ENCODE results near the gene GPN1. TPM values are rescaled to one million over a fixed set of nuclear protein-coding genes. Genes with fewer than 3 reads are reported as not detected.

GPN1 gene
- total and polyA plus RNA-seq, 2 experiments from 2014 or later, result 25.1 to 41.4 TPM

GRCh38 chr2:27596627-27597026 lies 32.2 kb upstream of the GPN1 start:
- Histone ChIP-seq H3K9me3 (ENCODE audit: low read depth) (no peaks in the 10 kb centered on the region), H3K79me2 (ENCODE audit: insufficient read depth) (peaks cover 100% of the 10 kb centered on the region), H2AFZ (no peak overlapping the region), H3K4me1 (ENCODE audit: insufficient read depth) (0 out of 2 replicates have a peak, but pooled peaks cover 3% of the 10 kb centered on the region), H3K4me2 (ENCODE audit: unreplicated experiment) (no peak overlapping the region), H3K27ac (no peak overlapping the region), H4K20me1 (ENCODE audit: insufficient read depth) (0 out of 2 replicates have a peak, but pooled peaks cover 6% of the 10 kb centered on the region), H3K4me3 (no peak overlapping the region), H3K9ac (no peak overlapping the region), H3K27me3 (replicated peaks; ENCODE audit: insufficient read depth) (no peaks in the 10 kb centered on the region), H3K36me3 (ENCODE audit: low read depth) (0 out of 2 replicates have a peak, but pooled peaks cover 13% of the 10 kb centered on the region), H3F3A (ENCODE audit: insufficient read depth) (0 out of 2 replicates have a peak, but pooled peaks cover 8% of the 10 kb centered on the region), H3K9me2 (ENCODE audit: insufficient read depth) (no peaks in the 10 kb centered on the region)
- 92 to 96% methylated on average over 1 of the region's 1 CpG for WGBS, 2 experiments (ENCODE audit: low coverage in 1 of 2, low lambda C conversion rate in 2 of 2, missing lambda C conversion rate in 2 of 2)
- in situ Hi-C loops (cut with MboI), result no loop called here
- no peak for TF ChIP-seq EZH2 (IDR thresholded peaks at IDR 0.05; ENCODE audit: insufficient read depth, poor library complexity, severe bottlenecking)
- TF ChIP-seq EZH2phosphoT487 (IDR thresholded peaks at IDR 0.05; ENCODE audit: insufficient read depth, low read depth), result no peak
- peak; percentile 44 for DNase-seq

- Histone ChIP-seq H4K20me1 (ENCODE audit: insufficient read depth) (no peaks in the 10 kb centered on the region), H3K9me3 (ENCODE audit: low read depth) (no peaks in the 10 kb centered on the region), H3K4me2 (ENCODE audit: unreplicated experiment) (no peak overlapping the region), H3K4me1 (ENCODE audit: insufficient read depth) (no peaks in the 10 kb centered on the region), H3K79me2 (ENCODE audit: insufficient read depth) (peaks cover 11% of the 10 kb centered on the region; the same call in 1 of the 2 replicates), H3K36me3 (ENCODE audit: low read depth) (peaks cover 25% of the 10 kb centered on the region; the same call in 1 of the 2 replicates), H3K9ac (no peak overlapping the region), H3K9me2 (ENCODE audit: insufficient read depth) (no peaks in the 10 kb centered on the region), H3K27ac (peak overlapping the region; percentile 17; the same call in 1 of the 2 replicates), H2AFZ (no peak overlapping the region), H3F3A (ENCODE audit: insufficient read depth) (peaks cover 11% of the 10 kb centered on the region), H3K27me3 (replicated peaks; ENCODE audit: insufficient read depth) (no peaks in the 10 kb centered on the region), H3K4me3 (no peak overlapping the region)
- 85 to 89% methylated on average over 2 of the region's 2 CpGs for WGBS, 2 experiments (ENCODE audit: low coverage in 1 of 2, low lambda C conversion rate in 2 of 2, missing lambda C conversion rate in 2 of 2)
- in situ Hi-C loops (cut with MboI), result no loop called here
- TF ChIP-seq EZH2 (IDR thresholded peaks at IDR 0.05; ENCODE audit: insufficient read depth, poor library complexity, severe bottlenecking), result no peak
- TF ChIP-seq EZH2phosphoT487 (IDR thresholded peaks at IDR 0.05; ENCODE audit: insufficient read depth, low read depth), result no peak
- DNase-seq, result peak; percentile 52
Measured at GRCh38 chr2:27606611-27607010, 22.2 kb upstream of the GPN1 start.

- no peaks in the 10 kb centered on the region for H3K9me2 ChIP-seq (ENCODE audit: insufficient read depth)
- H3K9ac ChIP-seq, result no peak overlapping the region
- no peak overlapping the region for H2AFZ ChIP-seq
- H3K27ac ChIP-seq, result no peak overlapping the region
- H3K4me1 ChIP-seq (ENCODE audit: insufficient read depth), result no peaks in the 10 kb centered on the region
- WGBS, 2 experiments (ENCODE audit: low coverage in 1 of 2, low lambda C conversion rate in 2 of 2, missing lambda C conversion rate in 2 of 2), result 98 to 99% methylated on average over 2 of the region's 2 CpGs
- H3F3A ChIP-seq (ENCODE audit: insufficient read depth), result no peaks in the 10 kb centered on the region
- no peak overlapping the region for H3K4me3 ChIP-seq
- in situ Hi-C loops (cut with MboI), result no loop called here
- no peak for DNase-seq
- no peaks in the 10 kb centered on the region for H3K9me3 ChIP-seq (ENCODE audit: low read depth)
- no peak for TF ChIP-seq EZH2phosphoT487 (IDR thresholded peaks at IDR 0.05; ENCODE audit: insufficient read depth, low read depth)
- no peak for TF ChIP-seq EZH2 (IDR thresholded peaks at IDR 0.05; ENCODE audit: insufficient read depth, poor library complexity, severe bottlenecking)
- H3K79me2 ChIP-seq (ENCODE audit: insufficient read depth), result peaks cover 15% of the 10 kb centered on the region; the same call in 1 of the 2 replicates
- H4K20me1 ChIP-seq (ENCODE audit: insufficient read depth), result no peaks in the 10 kb centered on the region
- no peaks in the 10 kb centered on the region for H3K27me3 ChIP-seq (replicated peaks; ENCODE audit: insufficient read depth)
- H3K4me2 ChIP-seq (ENCODE audit: unreplicated experiment), result no peak overlapping the region
- H3K36me3 ChIP-seq (ENCODE audit: low read depth), result peaks cover 40% of the 10 kb centered on the region
Measured at GRCh38 chr2:27613985-27614384, 14.9 kb upstream of the GPN1 start.

- no peak overlapping the region for H3K9ac ChIP-seq
- H4K20me1 ChIP-seq (ENCODE audit: insufficient read depth), result no peaks in the 10 kb centered on the region
- WGBS, 2 experiments (ENCODE audit: low coverage in 1 of 2, low lambda C conversion rate in 2 of 2, missing lambda C conversion rate in 2 of 2), result 96 to 99% methylated on average over 3 of the region's 3 CpGs
- H3K27me3 ChIP-seq (replicated peaks; ENCODE audit: insufficient read depth), result no peaks in the 10 kb centered on the region
- no peaks in the 10 kb centered on the region for H3K4me1 ChIP-seq (ENCODE audit: insufficient read depth)
- H3K36me3 ChIP-seq (ENCODE audit: low read depth), result peaks cover 40% of the 10 kb centered on the region
- no peaks in the 10 kb centered on the region for H3F3A ChIP-seq (ENCODE audit: insufficient read depth)
- H3K4me2 ChIP-seq (ENCODE audit: unreplicated experiment), result no peak overlapping the region
- TF ChIP-seq EZH2phosphoT487 (IDR thresholded peaks at IDR 0.05; ENCODE audit: insufficient read depth, low read depth), result no peak
- TF ChIP-seq EZH2 (IDR thresholded peaks at IDR 0.05; ENCODE audit: insufficient read depth, poor library complexity, severe bottlenecking), result no peak
- no peak overlapping the region for H3K4me3 ChIP-seq
- H2AFZ ChIP-seq, result no peak overlapping the region
- DNase-seq, result no peak
- H3K27ac ChIP-seq, result no peak overlapping the region
- no peaks in the 10 kb centered on the region for H3K9me3 ChIP-seq (ENCODE audit: low read depth)
- peaks cover 11% of the 10 kb centered on the region; the same call in 1 of the 2 replicates for H3K79me2 ChIP-seq (ENCODE audit: insufficient read depth)
- no peaks in the 10 kb centered on the region for H3K9me2 ChIP-seq (ENCODE audit: insufficient read depth)
- in situ Hi-C loops (cut with MboI), result no loop called here
Measured at GRCh38 chr2:27615316-27615715, 13.5 kb upstream of the GPN1 start.
